AG09309 (cell line): ENCODE results near the gene PACS2.

Experiments used
- DNase-seq: peaks from one replicate; pipeline ENCODE4 v3.0.0-alpha.2; 2010; ENCODE audit warnings: low read depth
- H3K4me3 ChIP-seq: 2 replicates; pipeline ENCODE4 v1.5.1; 2011; ENCODE audit warnings: mild to moderate bottlenecking, low read depth, low read length, moderate library complexity; ENCODE audit not compliant: control insufficient read depth
- TF ChIP-seq, protein P1 (sequence below): IDR thresholded peaks from 2 replicates; pipeline ENCODE4 v1.5.1; 2011; ENCODE audit warnings: mild to moderate bottlenecking, low read depth, low read length, inconsistent platforms; ENCODE audit not compliant: insufficient read depth, control insufficient read depth; ENCODE audit errors: missing control alignments

Gene PACS2

DNA sequence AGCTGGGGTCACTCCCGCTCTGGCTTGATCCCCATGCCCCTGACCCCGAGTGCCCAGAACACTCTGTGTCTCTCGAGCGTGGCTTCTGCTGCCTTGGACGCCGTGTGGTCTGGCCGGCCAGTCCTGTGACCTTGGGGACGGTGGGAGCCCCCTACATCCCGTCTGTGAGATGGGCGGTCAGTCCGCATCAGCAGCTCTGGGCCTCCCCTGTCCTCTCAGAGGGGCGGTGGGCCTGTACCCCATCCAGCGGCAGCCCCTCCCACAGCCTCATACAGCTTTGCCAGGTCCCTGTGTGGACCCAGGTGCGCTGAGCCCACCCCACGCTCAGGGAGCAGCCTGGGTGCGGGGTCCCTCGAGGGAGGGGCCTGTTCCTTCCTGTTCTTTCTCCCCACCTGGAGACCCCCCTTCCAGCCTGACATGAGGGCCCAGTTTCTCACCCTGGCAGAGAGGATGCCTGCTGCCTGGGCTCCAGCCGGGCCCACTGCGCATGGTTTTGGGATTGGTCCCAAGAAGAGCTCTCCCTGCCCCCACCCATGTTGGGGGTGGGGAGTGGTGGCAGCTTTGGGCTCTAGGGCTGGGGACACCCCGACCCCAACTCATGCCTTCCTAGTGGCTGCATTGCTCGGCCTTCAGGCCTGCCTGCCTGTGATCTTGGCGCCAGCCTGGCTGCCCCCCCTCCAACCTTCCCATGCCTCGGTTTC is 106.6 kb downstream of the PACS2 start:
- peak overlapping the region; percentile 82 for H3K4me3 ChIP-seq
- DNase-seq, result no peak

DNA sequence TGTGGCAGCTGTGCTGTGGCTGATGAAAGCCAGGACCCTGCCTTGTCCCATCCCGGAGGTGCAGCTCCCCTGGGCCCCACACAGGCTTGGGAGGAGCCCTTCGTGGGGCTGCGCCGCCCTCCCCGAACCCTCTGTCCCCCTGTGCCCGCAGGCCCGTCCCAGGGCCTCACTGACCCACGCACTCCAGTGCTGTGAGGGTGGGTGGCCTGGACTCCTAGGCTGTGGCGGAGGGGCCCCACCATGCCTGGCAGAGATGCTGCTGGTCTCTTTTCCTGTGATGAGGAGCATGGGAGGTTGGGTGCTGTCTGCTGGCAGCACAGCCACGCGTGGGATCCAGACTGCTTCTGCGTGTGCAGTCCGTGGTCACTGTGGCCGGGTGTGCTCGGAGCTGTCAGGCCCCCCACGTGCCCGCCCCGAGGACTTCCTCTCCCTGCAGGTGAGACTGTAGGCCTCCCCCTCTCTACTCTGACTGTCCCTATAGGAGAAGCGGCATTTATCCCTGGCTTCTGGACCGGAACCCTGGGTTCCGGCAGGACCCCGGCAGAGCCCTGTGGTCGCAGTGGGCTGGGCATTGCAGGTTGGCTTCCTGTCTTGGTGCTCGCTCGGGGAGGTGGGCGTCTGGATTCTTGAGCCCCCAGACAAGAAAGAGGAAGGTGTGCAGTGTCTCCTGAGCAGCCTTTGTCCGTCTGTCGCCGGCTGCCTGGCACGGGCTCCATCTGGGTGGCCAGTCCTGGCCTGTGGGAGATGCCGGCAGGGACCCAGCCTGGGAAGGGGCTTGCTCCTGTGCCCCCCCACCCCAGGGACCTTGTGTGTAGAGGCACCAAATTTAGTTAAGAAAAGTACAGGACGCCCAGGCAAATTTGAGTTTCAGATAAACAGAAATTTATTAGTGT is 107.4 kb downstream of the PACS2 start:
- no peak for DNase-seq
- H3K4me3 ChIP-seq, result peak overlapping the region; percentile 82

More for the DNA sequence above, 106.6 kb downstream of the PACS2 start:
- TF ChIP-seq, protein P1, sequence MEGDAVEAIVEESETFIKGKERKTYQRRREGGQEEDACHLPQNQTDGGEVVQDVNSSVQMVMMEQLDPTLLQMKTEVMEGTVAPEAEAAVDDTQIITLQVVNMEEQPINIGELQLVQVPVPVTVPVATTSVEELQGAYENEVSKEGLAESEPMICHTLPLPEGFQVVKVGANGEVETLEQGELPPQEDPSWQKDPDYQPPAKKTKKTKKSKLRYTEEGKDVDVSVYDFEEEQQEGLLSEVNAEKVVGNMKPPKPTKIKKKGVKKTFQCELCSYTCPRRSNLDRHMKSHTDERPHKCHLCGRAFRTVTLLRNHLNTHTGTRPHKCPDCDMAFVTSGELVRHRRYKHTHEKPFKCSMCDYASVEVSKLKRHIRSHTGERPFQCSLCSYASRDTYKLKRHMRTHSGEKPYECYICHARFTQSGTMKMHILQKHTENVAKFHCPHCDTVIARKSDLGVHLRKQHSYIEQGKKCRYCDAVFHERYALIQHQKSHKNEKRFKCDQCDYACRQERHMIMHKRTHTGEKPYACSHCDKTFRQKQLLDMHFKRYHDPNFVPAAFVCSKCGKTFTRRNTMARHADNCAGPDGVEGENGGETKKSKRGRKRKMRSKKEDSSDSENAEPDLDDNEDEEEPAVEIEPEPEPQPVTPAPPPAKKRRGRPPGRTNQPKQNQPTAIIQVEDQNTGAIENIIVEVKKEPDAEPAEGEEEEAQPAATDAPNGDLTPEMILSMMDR, result no peak

DNA sequence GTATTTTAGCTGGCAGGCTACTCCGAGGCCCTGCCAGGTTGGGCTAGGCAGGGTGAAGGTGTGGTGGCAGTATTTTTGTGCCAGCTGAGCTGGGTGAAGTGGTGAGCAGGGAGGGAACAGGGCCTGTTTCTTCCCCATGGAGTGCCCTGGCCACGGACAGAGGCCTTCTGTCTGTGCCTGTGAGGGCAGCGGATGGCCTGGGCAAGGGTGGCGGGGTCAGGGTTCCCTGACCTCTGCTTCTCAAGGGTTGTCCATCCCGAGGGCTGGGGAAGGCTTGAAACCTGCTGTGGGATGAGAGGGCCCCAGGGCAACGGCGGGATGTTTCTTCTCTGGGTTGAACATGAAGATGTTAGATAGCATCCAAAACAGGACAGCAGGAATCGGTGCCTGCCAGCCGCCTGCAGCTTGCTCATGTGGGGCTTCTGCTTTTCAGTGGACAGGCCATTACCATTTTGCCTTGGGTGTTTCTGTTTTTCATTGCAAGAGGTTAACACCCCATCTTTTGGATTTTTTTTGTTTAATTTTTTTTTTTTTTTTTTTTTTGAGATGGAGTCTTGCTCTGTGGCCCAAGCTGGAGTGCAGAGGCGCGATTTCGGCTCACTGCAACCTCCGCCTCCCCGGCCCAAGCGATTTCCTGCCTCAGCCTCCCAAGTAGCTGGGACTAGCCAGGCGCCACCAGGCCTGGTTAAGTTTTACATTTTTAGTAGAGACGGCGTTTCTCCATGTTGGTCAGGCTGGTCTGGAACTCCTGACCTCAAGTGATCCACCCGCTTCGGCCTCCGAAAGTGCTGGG is 108.3 kb downstream of the PACS2 start:
- TF ChIP-seq, protein P1, result no peak
- DNase-seq, result no peak

More for the DNA sequence above, 107.4 kb downstream of the PACS2 start:
- TF ChIP-seq, protein P1, result no peak

DNA sequence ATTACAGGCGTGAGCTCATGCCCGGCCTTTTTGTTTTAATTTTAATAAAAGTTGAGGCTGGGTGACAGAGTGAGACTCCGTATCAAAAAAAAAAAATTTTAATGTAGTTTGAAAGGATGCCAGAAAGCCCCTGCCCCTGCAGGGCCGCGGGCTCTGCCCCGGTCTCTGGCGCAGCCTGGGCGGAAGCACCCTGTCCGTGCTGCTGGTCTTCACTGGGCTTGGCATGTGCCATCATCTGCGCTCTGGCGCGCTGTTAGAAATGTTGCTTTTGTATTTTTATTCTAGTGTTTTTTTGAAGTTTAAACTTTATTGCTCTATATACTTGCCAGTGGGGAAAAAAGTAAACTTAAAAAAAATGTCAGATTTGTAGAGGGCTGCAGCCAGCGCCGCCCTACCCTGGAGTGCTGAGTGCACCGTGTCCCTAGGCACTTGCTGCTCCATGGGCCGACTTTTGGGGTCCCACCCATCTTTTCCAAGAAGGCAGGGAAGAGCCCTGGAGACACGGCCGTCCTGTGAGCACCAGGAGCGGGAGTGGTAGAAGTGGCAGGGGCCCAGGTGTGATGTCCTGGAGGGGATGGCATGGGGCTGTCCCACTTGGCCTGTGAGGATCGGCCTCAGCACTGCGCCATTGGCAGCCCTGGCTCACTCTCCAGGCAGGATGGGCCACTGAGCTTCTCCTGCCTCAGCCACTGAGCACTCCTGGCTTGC is 109.1 kb downstream of the PACS2 start:
- no peak for DNase-seq
- TF ChIP-seq, protein P1, result no peak
- H3K4me3 ChIP-seq, result no peak overlapping the region

More for the DNA sequence above, 108.3 kb downstream of the PACS2 start:
- no peak overlapping the region for H3K4me3 ChIP-seq

DNA sequence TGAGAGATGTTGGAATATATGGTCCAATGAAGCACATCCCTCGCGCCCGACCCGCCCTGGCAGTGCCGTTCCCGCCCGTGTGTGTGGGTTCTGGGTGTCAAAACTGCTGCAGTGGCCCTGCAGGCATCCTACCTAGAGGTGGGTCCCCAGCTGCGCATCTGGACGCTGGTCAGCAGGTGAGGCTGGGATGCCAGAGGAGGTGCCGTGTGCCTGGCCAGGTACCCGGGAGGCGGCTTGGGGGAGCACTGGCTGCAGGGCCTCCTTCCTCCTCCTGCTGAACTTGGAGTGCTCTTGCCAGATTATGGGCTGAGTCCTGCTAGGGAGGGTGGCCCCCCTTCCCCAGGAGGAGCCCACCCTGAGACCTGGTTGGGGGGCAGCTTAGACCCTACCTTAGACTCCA is 110.3 kb downstream of the PACS2 start:
- DNase-seq, result no peak
- no peak overlapping the region for H3K4me3 ChIP-seq
- TF ChIP-seq, protein P1, result no peak
